H1 (cell line): ENCODE data around the gene L3MBTL4. TPM values are rescaled to one million over a fixed set of nuclear protein-coding genes. Genes with fewer than 3 reads are reported as not detected.

Experiments used
- CTCF ChIA-PET: fragments of 300-600 bp; sonication (Branson Sonifier 250); formaldehyde crosslinking; loops from one replicate; lab custom pipeline; 2021; ENCODE audit not compliant: partially characterized antibody; lab: Charles Lee
- POLR2A ChIA-PET: fragments of 300-600 bp; sonication (Branson Sonifier 250); formaldehyde crosslinking; loops from one replicate; lab custom pipeline; 2021; ENCODE audit warnings: inconsistent platforms; ENCODE audit not compliant: partially characterized antibody; lab: Charles Lee
- DNase-seq, 2 experiments: peaks; one replicate each; pipeline versions ENCODE4 v3.0.0 to v3.0.0-alpha.2; 2010 to 2022; ENCODE audit warnings: low spot score in 2 of 2, low read depth in 1 of 2, mixed read lengths in 1 of 2
- FAIRE-seq: peaks from 2 replicates; lab custom pipeline; 2011; peaks lifted over from hg19 to GRCh38; lab: Jason Lieb, UNC
- H2AFZ ChIP-seq: 2 replicates; pipeline ENCODE4 v1.8.1; 2012; ENCODE audit warnings: low read length, inconsistent platforms
- H2AK5ac ChIP-seq: 2 replicates; pipeline ENCODE4 v1.6.1; 2013; ENCODE audit warnings: low read depth, low read length
- H2BK120ac ChIP-seq: replicated peaks from 2 replicates; pipeline ENCODE3; 2013; ENCODE audit warnings: low read depth, low read length, inconsistent platforms
- H2BK12ac ChIP-seq: 2 replicates; pipeline ENCODE4 v1.6.1; 2013; ENCODE audit warnings: low read depth, low read length
- H2BK15ac ChIP-seq: 2 replicates; pipeline ENCODE4 v1.6.1; 2013; ENCODE audit warnings: low read length
- H2BK20ac ChIP-seq: 2 replicates; pipeline ENCODE4 v1.6.1; 2013; ENCODE audit warnings: low read length
- H2BK5ac ChIP-seq: 2 replicates; pipeline ENCODE4 v1.6.1; 2013; ENCODE audit warnings: low read depth, low read length
- H3K14ac ChIP-seq: 2 replicates; pipeline ENCODE4 v1.6.1; 2013; ENCODE audit warnings: inconsistent platforms; ENCODE audit not compliant: insufficient read length
- H3K18ac ChIP-seq: 2 replicates; pipeline ENCODE4 v1.6.1; 2013; ENCODE audit warnings: low read length; ENCODE audit errors: extremely low read depth
- H3K23ac ChIP-seq: 2 replicates; pipeline ENCODE4 v1.6.1; 2013; ENCODE audit warnings: inconsistent platforms; ENCODE audit not compliant: insufficient read length
- H3K23me2 ChIP-seq: 2 replicates; pipeline ENCODE4 v1.6.1; 2013; ENCODE audit warnings: low read depth, low read length
- H3K27ac ChIP-seq: 2 replicates; pipeline ENCODE4 v1.6.1; 2011; ENCODE audit warnings: low read depth, low read length, inconsistent platforms
- H3K27me3 ChIP-seq, 4 experiments: replicated peaks in 1 of 4; 1 replicate in 1 of 4; 2 replicates in 3 of 4; pipeline versions ENCODE4 v1.6.1 to v1.8.1; 2011 to 2013; ENCODE audit warnings: low read length in 3 of 4, mild to moderate bottlenecking in 3 of 4, inconsistent platforms in 2 of 4, mixed read lengths in 2 of 4, moderate library complexity in 1 of 4; ENCODE audit not compliant: control insufficient read depth in 3 of 4, insufficient read depth in 3 of 4; ENCODE audit errors: extremely low read depth in 1 of 4
- H3K36me3 ChIP-seq, 4 experiments: 2 replicates each; pipeline versions ENCODE4 v1.6.1 to v1.8.1; 2011 to 2013; ENCODE audit warnings: mild to moderate bottlenecking in 4 of 4, low read length in 3 of 4, moderate library complexity in 2 of 4, control low read depth in 1 of 4, inconsistent platforms in 1 of 4; ENCODE audit not compliant: insufficient read depth in 4 of 4, control insufficient read depth in 2 of 4
- H3K4ac ChIP-seq: replicated peaks from 2 replicates; pipeline ENCODE3; 2013; ENCODE audit warnings: low read length, low read depth, mixed read lengths, inconsistent platforms; ENCODE audit not compliant: insufficient read length
- H3K4me1 ChIP-seq, 4 experiments: replicated peaks in 1 of 4; 1 replicate in 1 of 4; 2 replicates in 3 of 4; pipeline versions ENCODE4 v1.6.1 to v1.8.1; 2011 to 2013; ENCODE audit warnings: low read length in 3 of 4, inconsistent platforms in 2 of 4, mixed read lengths in 1 of 4; ENCODE audit not compliant: insufficient read depth in 4 of 4, control insufficient read depth in 3 of 4
- H3K4me2 ChIP-seq, 2 experiments: 2 replicates each; pipeline versions ENCODE4 v1.6.1 to v1.8.1; 2011 to 2013; ENCODE audit warnings: low read depth in 2 of 2, low read length in 2 of 2, control low read depth in 1 of 2, inconsistent platforms in 1 of 2, mild to moderate bottlenecking in 1 of 2; ENCODE audit not compliant: insufficient read depth in 1 of 2
- H3K4me3 ChIP-seq, 4 experiments: fragments of 200-600, 300-600 bp in 1 of 4; sonication (generic), shearing (Covaris generic), sonication (Bioruptor Twin) in 1 of 4; 2 replicates each; pipeline versions ENCODE4 v1.5.1 to v1.8.1; 2011 to 2016; ENCODE audit warnings: low read length in 4 of 4, low read depth in 3 of 4, control low read depth in 2 of 4, inconsistent platforms in 2 of 4, mild to moderate bottlenecking in 2 of 4, mixed read lengths in 1 of 4, moderate library complexity in 1 of 4; ENCODE audit not compliant: insufficient read depth in 2 of 4; ENCODE audit errors: extremely low read depth in 1 of 4
- H3K56ac ChIP-seq: replicated peaks from 2 replicates; pipeline ENCODE3; 2013; ENCODE audit warnings: low read depth, mild to moderate bottlenecking, mixed read lengths, low read length, inconsistent platforms; ENCODE audit not compliant: insufficient read length
- H3K79me1 ChIP-seq: 2 replicates; pipeline ENCODE4 v1.6.1; 2013; ENCODE audit warnings: low read depth, low read length, control low read depth
- H3K79me2 ChIP-seq, 2 experiments: 2 replicates each; pipeline versions ENCODE4 v1.6.1 to v1.8.1; 2012 to 2013; ENCODE audit warnings: low read length in 2 of 2, mild to moderate bottlenecking in 2 of 2, inconsistent platforms in 1 of 2; ENCODE audit not compliant: insufficient read depth in 2 of 2, control insufficient read depth in 1 of 2
- H3K9ac ChIP-seq, 4 experiments: replicated peaks in 1 of 4; 1 replicate in 1 of 4; 2 replicates in 3 of 4; pipeline versions ENCODE4 v1.6.1 to v1.8.1; 2011 to 2013; ENCODE audit warnings: low read depth in 3 of 4, low read length in 3 of 4, control low read depth in 2 of 4, mild to moderate bottlenecking in 2 of 4, moderate library complexity in 2 of 4, inconsistent platforms in 1 of 4; ENCODE audit errors: extremely low read depth in 1 of 4
- H3K9me3 ChIP-seq, 2 experiments: 2 replicates each; pipeline versions ENCODE4 v1.6.1 to v1.8.1; 2012 to 2013; ENCODE audit warnings: mild to moderate bottlenecking in 2 of 2, moderate library complexity in 2 of 2, control low read depth in 1 of 2, inconsistent platforms in 1 of 2, low read depth in 1 of 2, low read length in 1 of 2, mixed read lengths in 1 of 2; ENCODE audit not compliant: insufficient read depth in 2 of 2
- H4K20me1 ChIP-seq, 2 experiments: replicated peaks in 1 of 2; 2 replicates each; pipeline versions ENCODE3 to v1.8.1; 2011 to 2013; ENCODE audit warnings: inconsistent platforms in 2 of 2, low read length in 2 of 2, mild to moderate bottlenecking in 1 of 2; ENCODE audit not compliant: insufficient read depth in 2 of 2, control insufficient read depth in 1 of 2
- H4K5ac ChIP-seq: 2 replicates; pipeline ENCODE4 v1.6.1; 2013; ENCODE audit warnings: low read length, low read depth, mixed read lengths, inconsistent platforms; ENCODE audit not compliant: insufficient read length
- H4K8ac ChIP-seq: 2 replicates; pipeline ENCODE4 v1.8.0; 2013; ENCODE audit warnings: mild to moderate bottlenecking, moderate library complexity, low read length, inconsistent platforms; ENCODE audit not compliant: insufficient read depth; ENCODE audit errors: extremely low read depth
- H4K91ac ChIP-seq: replicated peaks from 2 replicates; pipeline ENCODE3; 2013; ENCODE audit warnings: low read length, mixed read lengths, inconsistent platforms; ENCODE audit not compliant: insufficient read length
- ASH2L ChIP-seq: fragments of 200-600, 300-600 bp; sonication (generic); IDR thresholded peaks from one replicate; pipeline ENCODE4 v1.7.1; 2017; ENCODE audit warnings: low read length
- CEBPB ChIP-seq: IDR thresholded peaks from 2 replicates; pipeline ENCODE4 v1.6.1; 2012; ENCODE audit warnings: low read depth, low read length
- CHD1 ChIP-seq: IDR thresholded peaks from 2 replicates; pipeline ENCODE4 v1.6.1; 2012; ENCODE audit warnings: low read depth, low read length, improper control_type of control experiment
- GABPA ChIP-seq: IDR thresholded peaks from 2 replicates; pipeline ENCODE4 v1.6.1; 2011; ENCODE audit warnings: mild to moderate bottlenecking, low read length, moderate library complexity, borderline replicate concordance; ENCODE audit not compliant: insufficient read depth
- HDAC6 ChIP-seq: IDR thresholded peaks from one replicate; pipeline ENCODE4 v1.7.1; 2012; ENCODE audit warnings: low read depth, mild to moderate bottlenecking, inconsistent platforms, low read length, moderate library complexity
- JUND ChIP-seq: IDR thresholded peaks from 2 replicates; pipeline ENCODE4 v1.6.1; 2011; ENCODE audit warnings: mild to moderate bottlenecking, improper control_type of control experiment, low read length
- KDM5A ChIP-seq: fragments of 200-600 bp; IDR thresholded peaks from 2 replicates; pipeline ENCODE4 v1.7.1; 2012; ENCODE audit warnings: mild to moderate bottlenecking, low read length, inconsistent platforms, mixed read lengths
- NANOG ChIP-seq: IDR thresholded peaks from 2 replicates; pipeline ENCODE4 v1.6.1; 2011; ENCODE audit warnings: low read length, low read depth, mild to moderate bottlenecking, inconsistent platforms; ENCODE audit not compliant: insufficient read depth, poor library complexity, severe bottlenecking
- PHF8 ChIP-seq: fragments of 200-600 bp; sonication (generic); conservative IDR thresholded peaks from 2 replicates; pipeline ENCODE4 v1.7.1; 2012; ENCODE audit warnings: low read depth, mild to moderate bottlenecking, inconsistent platforms, low read length, moderate library complexity
- SP1 ChIP-seq: IDR thresholded peaks from 2 replicates; pipeline ENCODE4 v1.6.1; 2011; ENCODE audit warnings: low read depth, low read length
- SP2 ChIP-seq: IDR thresholded peaks from 2 replicates; pipeline ENCODE4 v1.6.1; 2012; ENCODE audit warnings: mild to moderate bottlenecking, low read length, inconsistent platforms
- WGBS, 2 experiments: shearing (Covaris generic) in 1 of 2; methylation state at CpG; one replicate each; pipeline versions ENCODE4 v1.1.6 to v1.1.7; 2013 to 2015; ENCODE audit warnings: low lambda C conversion rate in 2 of 2, mixed read lengths in 2 of 2, inconsistent platforms in 1 of 2, low coverage in 1 of 2, missing lambda C conversion rate in 1 of 2; ENCODE audit not compliant: insufficient replicate concordance in 2 of 2, insufficient coverage in 1 of 2, insufficient read length in 1 of 2; ENCODE audit errors: extremely low coverage in 1 of 2, missing lambda C conversion rate in 1 of 2; 5-methylcytosine and 5-hydroxymethylcytosine counted together
- polyA plus RNA-seq, 7 experiments: library from polyadenylated mRNA; depleted of rRNA in 3 of 7; stranded (reverse) in 5 of 7; unstranded in 2 of 7; fragments of >200 nt in 5 of 7; fragments of 200-250 nt in 2 of 7; gene quantifications; 1 replicate in 5 of 7; 2 replicates in 1 of 7; 4 replicates in 1 of 7; pipeline versions ENCODE4 v1.2.1 to v1.2.3, GENCODE V29; 2011 to 2013; ENCODE audit warnings: missing spikeins in 2 of 7, mixed read lengths in 2 of 7
- total RNA-seq: library from RNA; stranded (reverse); fragmentation: NEBNext Ultra II Directional; extraction: Animal tissue kit (Norgen Biotek cat#: 25700); gene quantifications from 2 replicates; pipeline ENCODE4 v1.2.1, GENCODE V29; 2021

The L3MBTL4 gene
- total and polyA plus RNA-seq, 2 of the 8 experiments (the other 6 are each of a cell fraction or from before 2014, with no cell fraction given), result 1.0 to 2.1 TPM

GRCh38 chr18:6017171-6017570 lies 397.5 kb downstream of the L3MBTL4 start:
- Histone ChIP-seq H2BK120ac (no peak overlapping the region), H3K18ac (no peak overlapping the region), H3K14ac (no peak overlapping the region), H3K27ac (no peak overlapping the region), H3K23me2 (no peaks in the 10 kb centered on the region), H3K79me1 (no peaks in the 10 kb centered on the region), H3K9me3 (no peaks in the 10 kb centered on the region), H2BK15ac (no peak overlapping the region), H2BK12ac (no peak overlapping the region), H2AFZ (no peak overlapping the region), H3K4me2 (no peak overlapping the region), H3K23ac (no peak overlapping the region), H3K56ac (no peak overlapping the region), H3K4me1 (no peaks in the 10 kb centered on the region), H3K27me3 (peaks cover 0 to 2% (median 0%) of the 10 kb centered on the region in 4 experiments; a peak in 1 of 7 replicates), H3K79me2 (no peaks in the 10 kb centered on the region), H3K9ac (no peak overlapping the region), H4K5ac (no peak overlapping the region), H4K91ac (no peak overlapping the region), H3K4ac (no peak overlapping the region), H2BK5ac (no peak overlapping the region), H2AK5ac (no peak overlapping the region), H3K4me3 (no peak overlapping the region), H4K20me1 (no peaks in the 10 kb centered on the region), H2BK20ac (no peak overlapping the region), H4K8ac (no peak overlapping the region), H3K36me3 (no peaks in the 10 kb centered on the region)
- DNase-seq, result no peak
- FAIRE-seq, result no peak
- WGBS, 2 experiments, result 79% methylated on average over 5 of the region's 5 CpGs; no CpG with 5 or more reads in 1 of the 2 experiments
- POLR2A ChIA-PET, result no interaction called here
- CTCF ChIA-PET, result interaction anchor here (1.5 kb wide), 1 partner anchor 385 kb away, joined by 4 read pairs; no protein-coding TSS in a partner anchor
- no peak for TF ChIP-seq PHF8
- TF ChIP-seq CHD1, result no peak
- no peak for TF ChIP-seq JUND
- no peak for TF ChIP-seq SP1
- no peak for TF ChIP-seq HDAC6
- TF ChIP-seq GABPA, result no peak
- no peak for TF ChIP-seq CEBPB
- no peak for TF ChIP-seq KDM5A
- TF ChIP-seq ASH2L, result no peak
- no peak for TF ChIP-seq SP2
- no peak for TF ChIP-seq NANOG
